ENCODE data around the gene BIN1. TPM values are rescaled to one million over a fixed set of nuclear protein-coding genes. Genes with fewer than 3 reads are reported as not detected.
"Not testable (repeated sequence)": the region's sequence is repeated elsewhere in the genome, so short reads cannot be mapped to it uniquely, and the experiment has no call there.

The BIN1 gene
- total RNA-seq, 2 donors from 2014 or later = 34.3 to 37.2 TPM

GRCh38 chr2:127044977-127045661 lies 61.8 kb downstream of the BIN1 start:
- intact Hi-C loops (cut with DNase I, micrococcal nuclease) = no loop called here
- peak in 1 of 2 donors; percentile 21 for DNase-seq

GRCh38 chr2:127044165-127044718 lies 62.7 kb downstream of the BIN1 start:
- intact Hi-C loops (cut with DNase I, micrococcal nuclease) = no loop called here
- ATAC-seq (no peak), DNase-seq (no peak)

More at GRCh38 chr2:127044977-127045661, 61.8 kb downstream of the BIN1 start:
- no peak for ATAC-seq

- ATAC-seq = no peak
Measured at GRCh38 chr2:127043367-127044164, 63.4 kb downstream of the BIN1 start.

GRCh38 chr2:127041259-127041970 lies 65.5 kb downstream of the BIN1 start:
- peak in 1 of 2 donors; percentile 10 for DNase-seq
- intact Hi-C loops (cut with DNase I, micrococcal nuclease) = no loop called here
- no peak for ATAC-seq

More at GRCh38 chr2:127043367-127044164, 63.4 kb downstream of the BIN1 start:
- intact Hi-C loops (cut with DNase I, micrococcal nuclease) = no loop called here
- DNase-seq = no peak

- intact Hi-C loops (cut with DNase I, micrococcal nuclease) = no loop called here
- DNase-seq (no peak), ATAC-seq (no peak)
Measured at GRCh38 chr2:127040169-127040568, 66.8 kb downstream of the BIN1 start.

- intact Hi-C loops (cut with DNase I, micrococcal nuclease) = no loop called here
- DNase-seq = peak in 1 of 2 donors; percentile 20
- ATAC-seq = no peak
Measured at GRCh38 chr2:127039387-127040031, 67.4 kb downstream of the BIN1 start.

- intact Hi-C loops (cut with DNase I, micrococcal nuclease) = no loop called here
- DNase-seq (no peak), ATAC-seq (no peak)
Measured at GRCh38 chr2:127037476-127037875, 69.5 kb downstream of the BIN1 start.

- DNase-seq (no peak), ATAC-seq (no peak)
- intact Hi-C loops (cut with DNase I, micrococcal nuclease) = no loop called here
Measured at GRCh38 chr2:127034883-127035611, 71.9 kb downstream of the BIN1 start.

GRCh38 chr2:127034051-127034450 lies 72.9 kb downstream of the BIN1 start:
- ATAC-seq (no peak), DNase-seq (no peak)
- intact Hi-C loops (cut with DNase I, micrococcal nuclease) = no loop called here

- intact Hi-C loops (cut with DNase I, micrococcal nuclease) = no loop called here
- ATAC-seq (no peak), DNase-seq (no peak)
Measured at GRCh38 chr2:127032621-127033020, 74.3 kb downstream of the BIN1 start.

GRCh38 chr2:127029350-127030051 lies 77.5 kb downstream of the BIN1 start:
- intact Hi-C loops (cut with DNase I, micrococcal nuclease) = no loop called here
- no peak for ATAC-seq
- DNase-seq = no peak

- DNase-seq; ATAC-seq; intact Hi-C loops (cut with DNase I, micrococcal nuclease): not testable (repeated sequence)
Measured at GRCh38 chr2:127028745-127029144, 78.2 kb downstream of the BIN1 start.

GRCh38 chr2:127027715-127028114 lies 79.2 kb downstream of the BIN1 start:
- DNase-seq = no peak
- intact Hi-C loops (cut with DNase I, micrococcal nuclease) = no loop called here

GRCh38 chr2:127025359-127026166 lies 81.4 kb downstream of the BIN1 start:
- DNase-seq (peak; percentile 65 to 77), ATAC-seq (peak; percentile 94)
- intact Hi-C loops (cut with DNase I, micrococcal nuclease) = no loop called here

More at GRCh38 chr2:127027715-127028114, 79.2 kb downstream of the BIN1 start:
- no peak for ATAC-seq

GRCh38 chr2:127024769-127025358 lies 82.1 kb downstream of the BIN1 start:
- peak; percentile 84 for ATAC-seq
- intact Hi-C loops (cut with DNase I, micrococcal nuclease) = no loop called here
- peak in 1 of 2 donors; percentile 43 for DNase-seq

GRCh38 chr2:127023504-127023903 lies 83.5 kb downstream of the BIN1 start:
- intact Hi-C loops (cut with DNase I, micrococcal nuclease) = no loop called here
- DNase-seq (no peak), ATAC-seq (no peak)

All from left colon (tissue), 2 donors.